CD4-positive, alpha-beta T cell (primary cell): ENCODE measurements around the gene CBFA2T3. TPM values are rescaled to one million over a fixed set of nuclear protein-coding genes. Genes with fewer than 3 reads are reported as not detected.

Experiments
- ATAC-seq: fragments of 200-7000 bp; cut with Tn5 transposase; one replicate; pipeline ENCODE4 v1.10.0; 2022; ENCODE audit warnings: mild to moderate bottlenecking; ENCODE audit not compliant: poor library complexity
- CTCF ChIA-PET: fragments of 350-600 bp; sonication (Branson Sonifier 250); formaldehyde crosslinking; loops from one replicate; lab custom pipeline; 2021; ENCODE audit warnings: antibody characterized with exemption, inconsistent platforms; lab: Charles Lee
- POLR2A ChIA-PET: fragments of 350-600 bp; sonication (Branson Sonifier 250); formaldehyde crosslinking; loops from one replicate; lab custom pipeline; 2021; ENCODE audit warnings: antibody characterized with exemption, inconsistent platforms; lab: Charles Lee
- DNase-seq, 14 experiments: peaks; one replicate each; pipeline ENCODE4 v3.0.0-alpha.2; 2013 to 2020; ENCODE audit warnings: mixed read lengths in 2 of 14
- H3K27ac ChIP-seq, 2 donors: one replicate each; pipeline versions ENCODE4 v1.5.1 to v1.7.0; 2013; ENCODE audit warnings: low read length in 2 of 2, low read depth in 1 of 2, mild to moderate bottlenecking in 1 of 2
- H3K27me3 ChIP-seq, 2 experiments: 1 replicate in 1 of 2; 2 replicates in 1 of 2; pipeline versions ENCODE4 v1.6.1 to v1.7.0; 2013; ENCODE audit warnings: low read length in 2 of 2, control low read depth in 1 of 2, mild to moderate bottlenecking in 1 of 2, moderate library complexity in 1 of 2; ENCODE audit not compliant: insufficient read depth in 2 of 2, control insufficient read depth in 1 of 2
- H3K36me3 ChIP-seq: one replicate; pipeline ENCODE4 v1.6.1; 2013; ENCODE audit warnings: low read length, control low read depth; ENCODE audit not compliant: insufficient read depth
- H3K4me1 ChIP-seq: one replicate; pipeline ENCODE4 v1.6.1; 2013; ENCODE audit warnings: low read length, control low read depth; ENCODE audit not compliant: insufficient read depth
- H3K4me3 ChIP-seq: one replicate; pipeline ENCODE4 v1.5.1; 2013; ENCODE audit warnings: mild to moderate bottlenecking, low read length, moderate library complexity
- H3K9me3 ChIP-seq, 2 experiments: 1 replicate in 1 of 2; 2 replicates in 1 of 2; pipeline versions ENCODE4 v1.6.1 to v1.7.0; 2013; ENCODE audit warnings: low read length in 2 of 2, mild to moderate bottlenecking in 2 of 2, control low read depth in 1 of 2, moderate library complexity in 1 of 2; ENCODE audit not compliant: control insufficient read depth in 1 of 2, insufficient read depth in 1 of 2
- H3K27ac Mint-ChIP-seq: one replicate; pipeline ENCODE4 v1.8.0; 2020; ENCODE audit warnings: mixed read lengths
- H3K27me3 Mint-ChIP-seq: one replicate; pipeline ENCODE4 v1.8.0; 2021; ENCODE audit warnings: mixed read lengths
- H3K36me3 Mint-ChIP-seq: one replicate; pipeline ENCODE4 v1.8.0; 2021; ENCODE audit warnings: low read depth, mixed read lengths
- H3K4me1 Mint-ChIP-seq: one replicate; pipeline ENCODE4 v1.8.0; 2021; ENCODE audit warnings: low read depth, mixed read lengths
- H3K4me3 Mint-ChIP-seq: one replicate; pipeline ENCODE4 v1.8.0; 2020; ENCODE audit warnings: mild to moderate bottlenecking, mixed read lengths
- H3K9me3 Mint-ChIP-seq: one replicate; pipeline ENCODE4 v1.8.0; 2020; ENCODE audit warnings: mixed read lengths
- CTCF ChIP-seq: fragments of 200-600 bp; IDR thresholded peaks from one replicate; pipeline ENCODE4 v1.8.0; 2022; ENCODE audit warnings: antibody characterized with exemption, mild to moderate bottlenecking
- intact Hi-C, 2 experiments: fragments of 100-400 bp; cut with DNase I in 1 of 2; cut with micrococcal nuclease in 1 of 2; formaldehyde crosslinking; loops; one replicate each; pipeline versions ENCODE4 v1.15.1 to v1.9.0; 2023 to 2025; cut with DNase I, micrococcal nuclease
- total RNA-seq, 174 experiments: library from RNA in 2 of 174; stranded (reverse) in 2 of 174; gene quantifications; one replicate each; pipeline ENCODE4 v1.2.3 and lab custom pipeline; 2021 to 2026

Gene CBFA2T3
- total RNA-seq, 2 experiments from 2014 or later = 0.80 to 1.6 TPM

DNA sequence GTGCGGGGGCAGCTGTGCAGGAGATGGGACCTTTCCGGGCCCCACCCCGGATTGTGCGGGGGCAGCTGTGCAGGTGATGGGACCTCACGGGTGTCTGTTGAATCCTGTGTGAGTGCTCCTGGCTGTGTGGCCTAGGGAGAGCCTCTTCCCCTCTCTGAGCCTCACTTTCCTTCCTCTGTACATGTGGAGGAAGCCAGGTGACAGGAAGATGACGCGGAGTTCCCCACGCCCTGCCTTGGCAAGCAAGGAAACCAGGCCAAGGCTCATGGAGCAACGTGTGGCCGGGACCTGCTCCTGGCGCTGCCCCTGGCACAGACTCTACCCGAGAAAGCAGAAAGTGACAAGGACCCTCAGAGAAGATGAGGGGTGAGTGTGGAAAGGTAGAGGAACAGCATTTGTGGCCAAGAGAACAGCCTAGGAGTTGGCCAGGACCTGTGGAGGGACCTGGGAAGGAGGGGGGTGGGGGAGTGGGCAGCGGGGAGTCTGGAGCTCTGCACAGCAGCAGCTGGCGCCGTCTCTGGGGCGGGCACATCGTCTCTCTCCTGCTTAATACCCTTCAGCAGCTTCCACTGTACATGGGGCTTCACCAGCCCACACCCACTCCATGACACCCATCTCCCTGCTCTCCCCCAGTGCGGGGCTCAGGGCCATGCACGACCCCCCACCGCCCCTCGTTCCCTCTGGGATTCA, 72.2 kb downstream of the CBFA2T3 start:
- CTCF ChIA-PET = no interaction called here

DNA sequence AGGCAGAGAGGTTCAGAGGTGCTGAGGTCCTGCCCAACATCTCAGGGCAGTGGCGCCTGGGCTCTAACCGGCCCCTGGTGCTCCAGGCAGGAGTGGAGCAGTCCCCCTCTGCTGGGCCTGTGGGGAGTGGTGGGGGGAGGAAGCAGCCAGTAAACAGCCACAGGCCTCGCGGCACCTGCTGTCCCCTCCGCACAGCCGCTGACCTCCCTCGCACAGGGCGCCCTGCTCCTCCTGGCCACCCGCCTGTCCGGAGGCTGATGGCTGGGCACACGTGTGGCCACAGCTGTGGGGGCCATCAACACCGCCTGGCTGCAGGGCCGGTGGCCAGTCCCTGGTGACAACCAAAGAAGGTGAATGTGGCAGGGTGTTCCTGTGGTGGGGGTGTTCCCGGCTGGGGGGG, 73.7 kb downstream of the CBFA2T3 start:
- no peaks in the 10 kb centered on the region for H3K27me3 ChIP-seq
- Mint-ChIP-seq H3K27ac (no peak overlapping the region), H3K27me3 (no peaks in the 10 kb centered on the region), H3K4me3 (no peak overlapping the region), H3K4me1 (no peaks in the 10 kb centered on the region), H3K36me3 (no peaks in the 10 kb centered on the region), H3K9me3 (no peaks in the 10 kb centered on the region)
- no peaks in the 10 kb centered on the region for H3K36me3 ChIP-seq
- TF ChIP-seq CTCF = no peak
- H3K4me3 ChIP-seq = no peak overlapping the region
- ChIA-PET CTCF (no interaction called here), POLR2A (no interaction called here)
- no peak overlapping the region for H3K27ac ChIP-seq
- H3K4me1 ChIP-seq = no peaks in the 10 kb centered on the region
- DNase-seq (no peak), ATAC-seq (no peak)
- H3K9me3 ChIP-seq = no peaks in the 10 kb centered on the region
- intact Hi-C loops = no loop called here

More for the DNA sequence above, 72.2 kb downstream of the CBFA2T3 start:
- no peak for TF ChIP-seq CTCF
- no peak overlapping the region for H3K27ac ChIP-seq
- Mint-ChIP-seq H3K4me3 (no peak overlapping the region), H3K27ac (no peak overlapping the region), H3K4me1 (no peaks in the 10 kb centered on the region), H3K36me3 (no peaks in the 10 kb centered on the region), H3K27me3 (no peaks in the 10 kb centered on the region), H3K9me3 (no peaks in the 10 kb centered on the region)
- POLR2A ChIA-PET = no interaction called here
- intact Hi-C loops = no loop called here
- H3K27me3 ChIP-seq = no peaks in the 10 kb centered on the region
- H3K9me3 ChIP-seq = no peaks in the 10 kb centered on the region
- no peaks in the 10 kb centered on the region for H3K4me1 ChIP-seq
- ATAC-seq = no peak
- DNase-seq = no peak
- H3K4me3 ChIP-seq = no peak overlapping the region
- H3K36me3 ChIP-seq = no peaks in the 10 kb centered on the region

- Histone ChIP-seq H3K4me3 (no peak overlapping the region), H3K27me3 (no peaks in the 10 kb centered on the region), H3K36me3 (no peaks in the 10 kb centered on the region), H3K27ac (no peak overlapping the region), H3K4me1 (no peaks in the 10 kb centered on the region), H3K9me3 (no peaks in the 10 kb centered on the region)
- ATAC-seq (no peak), DNase-seq (no peak)
- Mint-ChIP-seq H3K9me3 (no peaks in the 10 kb centered on the region), H3K36me3 (no peaks in the 10 kb centered on the region), H3K27ac (no peak overlapping the region), H3K27me3 (no peaks in the 10 kb centered on the region), H3K4me1 (no peaks in the 10 kb centered on the region), H3K4me3 (no peak overlapping the region)
- TF ChIP-seq CTCF = no peak
- POLR2A ChIA-PET = no interaction called here
- intact Hi-C loops = no loop called here
- CTCF ChIA-PET = no interaction called here
Observed at GRCh38 chr16:88902744-88903143, 74.3 kb downstream of the CBFA2T3 start.
